ENCODE data around the gene DBN1. TPM values are rescaled to one million over a fixed set of nuclear protein-coding genes. Genes with fewer than 3 reads are reported as not detected.
A peak's percentile ranks its signal among the peaks of the same experiment; 100 is the strongest.
"Not testable (repeated sequence)": the region's sequence is repeated elsewhere in the genome, so short reads cannot be mapped to it uniquely, and the experiment has no call there.

DBN1 gene
- total RNA-seq, 2 donors from 2014 or later: 11.8 to 18.8 TPM

DNA sequence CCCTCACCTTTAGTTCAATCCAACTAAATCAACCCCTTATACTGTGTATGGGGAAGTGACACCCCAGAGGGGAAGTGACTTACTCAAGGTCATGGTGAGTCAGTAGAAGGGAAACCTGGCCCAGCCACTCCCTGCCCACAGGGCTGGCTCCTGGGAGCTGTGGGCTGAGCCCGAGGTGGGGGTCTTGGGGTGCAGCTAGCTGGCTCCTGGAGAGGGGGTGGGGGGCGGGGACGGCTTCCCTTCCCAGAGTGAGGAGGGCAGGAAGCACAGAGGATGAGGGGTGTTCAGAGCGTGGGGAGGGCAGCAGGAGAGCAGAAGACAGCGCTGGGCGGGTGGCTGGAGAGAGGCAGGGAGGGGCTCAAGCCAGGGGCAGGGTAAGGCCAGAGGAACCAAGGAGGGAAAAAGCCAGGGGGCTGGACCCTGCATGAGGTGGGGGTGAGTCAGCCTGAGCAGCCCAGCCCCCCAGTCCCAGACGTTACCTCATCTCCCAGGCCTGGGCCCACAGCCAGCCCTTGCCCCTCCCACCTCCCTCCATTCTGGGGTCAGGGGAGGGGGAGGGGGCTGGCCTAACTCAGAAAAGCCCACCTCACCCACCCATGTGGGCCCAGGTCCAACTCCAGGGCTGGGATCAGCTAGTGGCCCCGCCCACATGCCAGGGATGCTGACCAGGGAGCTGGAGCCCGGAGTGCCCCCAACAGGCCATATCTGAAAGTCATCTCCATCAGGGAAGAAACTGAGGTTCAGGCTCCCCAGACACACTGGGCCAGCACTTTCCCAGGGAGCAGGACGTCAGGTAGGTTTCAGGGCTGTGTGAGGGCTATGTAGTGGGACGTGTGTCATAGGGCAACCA lies 21.1 kb upstream of the DBN1 start:
- DNase-seq (peak; percentile 56 to 58), ATAC-seq (no peak)
- intact Hi-C loops (cut with DNase I, micrococcal nuclease): no loop called here

DNA sequence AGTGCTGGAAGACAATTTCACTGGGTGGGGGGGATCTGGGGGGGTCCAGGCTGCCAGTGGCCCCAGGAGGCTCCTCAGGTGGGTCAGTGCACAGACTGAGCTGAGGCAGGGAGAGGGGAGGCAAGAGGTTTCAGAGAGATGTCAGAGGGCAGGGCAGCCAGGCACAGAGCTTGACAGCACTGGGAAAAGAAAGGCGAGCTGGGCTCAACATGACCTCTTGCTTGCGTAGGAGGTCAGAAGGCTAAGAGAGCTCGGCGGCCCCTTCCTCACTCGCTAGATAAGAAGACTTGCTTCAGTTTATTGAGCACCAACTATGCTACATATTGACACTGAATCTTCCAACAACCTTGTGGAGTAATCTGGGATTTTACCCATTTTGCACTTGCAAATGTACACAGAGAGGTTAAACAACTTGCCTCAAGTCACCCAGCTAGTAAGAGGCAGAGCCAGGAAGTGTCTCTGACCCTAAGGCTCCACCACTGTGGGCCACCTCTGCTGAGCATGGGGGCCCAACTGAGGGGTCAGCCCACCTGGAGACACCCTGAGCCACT lies 20.4 kb upstream of the DBN1 start:
- DNase-seq (no peak), ATAC-seq (no peak)
- intact Hi-C loops (cut with DNase I, micrococcal nuclease): no loop called here

GRCh38 chr5:177492841-177493240 lies 19.4 kb upstream of the DBN1 start:
- ATAC-seq (no peak), DNase-seq (no peak)
- intact Hi-C loops (cut with DNase I, micrococcal nuclease): no loop called here

DNA sequence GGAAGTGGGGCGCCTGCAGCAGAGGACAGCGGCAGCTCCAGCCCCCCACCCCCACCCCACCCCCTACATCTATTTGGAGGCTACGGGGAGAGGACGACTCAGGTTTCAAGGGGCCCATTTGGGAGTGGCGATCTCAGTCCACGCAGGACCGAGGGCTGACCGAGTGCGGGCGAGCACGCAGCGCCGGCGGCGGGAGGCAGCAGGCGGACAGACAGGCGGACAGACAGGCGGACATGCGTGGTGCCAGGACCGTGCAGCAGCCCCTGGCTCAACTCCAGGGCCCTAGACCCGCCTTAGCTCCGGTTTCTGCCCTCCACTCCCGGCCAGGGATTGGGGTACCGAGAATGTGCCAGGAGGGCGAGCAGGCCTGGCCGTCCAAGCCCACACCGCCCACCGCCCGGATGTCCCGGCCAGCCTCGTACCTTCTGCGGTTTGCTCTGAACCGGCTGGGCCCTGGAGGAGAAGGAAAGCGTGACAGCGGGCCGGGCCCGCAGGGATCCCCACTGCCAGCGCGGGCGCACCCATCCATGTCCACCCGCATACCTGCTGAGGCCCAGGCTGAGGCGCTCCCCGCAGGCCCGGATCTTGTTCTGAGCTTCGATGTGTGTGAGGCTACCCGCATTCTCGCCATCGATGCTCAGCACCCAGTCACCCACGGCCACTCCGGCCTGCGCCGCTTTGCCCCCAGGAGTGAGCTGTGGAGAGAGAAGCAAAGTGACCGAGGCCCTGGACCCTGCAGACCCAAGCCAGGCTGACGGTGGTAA lies 18.7 kb upstream of the DBN1 start:
- intact Hi-C loops (cut with DNase I, micrococcal nuclease): no loop called here
- DNase-seq (no peak), ATAC-seq (no peak)

GRCh38 chr5:177491429-177491945 lies 18.1 kb upstream of the DBN1 start:
- DNase-seq (peak in 1 of 2 donors; percentile 57), ATAC-seq (peak; percentile 64)
- intact Hi-C loops (cut with DNase I, micrococcal nuclease): no loop called here

DNA sequence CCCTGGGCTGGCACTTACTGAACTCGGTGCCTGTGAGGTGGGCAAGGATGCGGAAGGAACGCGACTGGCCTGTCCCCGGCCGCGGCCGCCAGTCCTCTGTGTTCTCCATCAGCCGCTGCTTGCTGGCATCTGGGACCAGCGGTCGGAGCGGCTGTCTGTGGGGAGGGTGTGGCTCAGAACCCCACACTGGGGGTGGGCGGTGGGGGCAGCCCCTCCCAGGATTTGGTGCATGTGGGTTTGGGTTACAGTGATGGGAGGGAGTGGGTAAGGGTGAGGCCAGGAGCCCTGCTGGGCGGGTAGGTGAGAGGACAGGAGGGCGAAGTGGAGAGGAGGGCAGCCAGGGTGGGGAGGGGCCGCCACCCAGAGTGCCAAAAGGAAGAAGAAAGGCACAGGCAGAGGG lies 17.6 kb upstream of the DBN1 start:
- ATAC-seq: no peak

GRCh38 chr5:177490311-177490991 lies 17.0 kb upstream of the DBN1 start:
- DNase-seq (no peak), ATAC-seq (no peak)
- intact Hi-C loops (cut with DNase I, micrococcal nuclease): no loop called here

More for the DNA sequence above, 17.6 kb upstream of the DBN1 start:
- intact Hi-C loops (cut with DNase I, micrococcal nuclease): no loop called here
- no peak for DNase-seq

- intact Hi-C loops (cut with DNase I, micrococcal nuclease): no loop called here
- DNase-seq (peak in 1 of 2 donors; percentile 78), ATAC-seq (peak; percentile 79)
These were observed 15.8 kb upstream of the DBN1 start for GRCh38 chr5:177489119-177489716.

- ATAC-seq: no peak
- DNase-seq: no peak
- intact Hi-C loops (cut with DNase I, micrococcal nuclease): no loop called here
These were observed 14.5 kb upstream of the DBN1 start for GRCh38 chr5:177487975-177488374.

- intact Hi-C loops (cut with DNase I, micrococcal nuclease): no loop called here
- ATAC-seq (no peak), DNase-seq (no peak)
These were observed 13.7 kb upstream of the DBN1 start for GRCh38 chr5:177487144-177487543.

DNA sequence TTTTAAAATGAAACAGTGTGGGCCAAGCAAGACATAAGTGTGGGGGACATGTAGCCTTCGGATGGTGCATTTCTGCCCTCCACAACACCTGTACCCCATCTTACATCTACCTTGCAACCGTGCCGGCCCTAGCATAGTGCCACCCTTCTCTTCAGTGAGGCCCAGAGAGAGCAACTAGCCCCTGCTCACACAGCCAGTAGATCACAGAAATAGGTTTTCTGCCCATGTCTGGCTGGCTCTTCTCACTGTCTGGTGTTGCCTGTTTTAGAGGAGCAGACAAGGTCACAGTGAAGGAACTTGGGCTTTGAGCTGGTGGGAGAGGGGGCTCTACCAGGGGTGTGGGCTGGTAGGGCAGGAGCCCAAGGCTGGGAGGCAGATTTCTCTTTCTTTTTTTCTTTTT lies 12.8 kb upstream of the DBN1 start:
- ATAC-seq (no peak), DNase-seq (no peak)
- intact Hi-C loops (cut with DNase I, micrococcal nuclease): no loop called here

GRCh38 chr5:177485753-177486152 lies 12.3 kb upstream of the DBN1 start:
- DNase-seq; ATAC-seq; intact Hi-C loops (cut with DNase I, micrococcal nuclease): not testable (repeated sequence)

DNA sequence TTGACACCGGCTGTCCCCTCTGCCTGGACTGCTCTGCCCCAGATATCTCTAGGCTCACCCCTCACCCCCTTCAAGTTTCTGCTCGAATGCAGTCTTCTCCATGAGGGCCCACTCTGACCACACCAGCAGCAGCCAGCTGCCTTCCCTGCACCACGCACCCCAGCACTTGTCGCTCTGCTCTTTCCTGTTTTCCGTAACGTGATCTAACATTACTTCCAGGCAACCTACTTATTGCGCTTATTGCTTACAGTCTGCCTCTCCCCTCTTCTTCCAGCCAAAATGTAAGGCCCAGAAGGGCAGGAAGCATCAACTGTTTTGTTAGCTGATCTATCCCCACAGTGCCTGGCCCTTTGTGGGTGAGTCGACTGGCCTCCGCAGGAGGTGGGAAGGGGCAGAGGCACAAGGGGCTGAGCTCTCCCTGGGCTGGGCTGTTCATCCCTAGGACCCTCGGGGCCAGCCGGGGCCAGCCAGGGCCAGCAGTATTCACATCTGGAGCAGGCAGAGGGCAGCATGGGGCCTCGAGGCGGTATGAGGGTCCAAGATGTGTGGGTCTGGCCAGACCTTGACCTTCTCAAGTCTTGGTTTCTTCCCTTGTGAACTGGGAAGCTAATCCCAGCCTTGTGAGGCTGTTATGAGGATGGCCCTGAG lies 11.6 kb upstream of the DBN1 start:
- no peak for DNase-seq
- ATAC-seq: no peak
- intact Hi-C loops (cut with DNase I, micrococcal nuclease): no loop called here

DNA sequence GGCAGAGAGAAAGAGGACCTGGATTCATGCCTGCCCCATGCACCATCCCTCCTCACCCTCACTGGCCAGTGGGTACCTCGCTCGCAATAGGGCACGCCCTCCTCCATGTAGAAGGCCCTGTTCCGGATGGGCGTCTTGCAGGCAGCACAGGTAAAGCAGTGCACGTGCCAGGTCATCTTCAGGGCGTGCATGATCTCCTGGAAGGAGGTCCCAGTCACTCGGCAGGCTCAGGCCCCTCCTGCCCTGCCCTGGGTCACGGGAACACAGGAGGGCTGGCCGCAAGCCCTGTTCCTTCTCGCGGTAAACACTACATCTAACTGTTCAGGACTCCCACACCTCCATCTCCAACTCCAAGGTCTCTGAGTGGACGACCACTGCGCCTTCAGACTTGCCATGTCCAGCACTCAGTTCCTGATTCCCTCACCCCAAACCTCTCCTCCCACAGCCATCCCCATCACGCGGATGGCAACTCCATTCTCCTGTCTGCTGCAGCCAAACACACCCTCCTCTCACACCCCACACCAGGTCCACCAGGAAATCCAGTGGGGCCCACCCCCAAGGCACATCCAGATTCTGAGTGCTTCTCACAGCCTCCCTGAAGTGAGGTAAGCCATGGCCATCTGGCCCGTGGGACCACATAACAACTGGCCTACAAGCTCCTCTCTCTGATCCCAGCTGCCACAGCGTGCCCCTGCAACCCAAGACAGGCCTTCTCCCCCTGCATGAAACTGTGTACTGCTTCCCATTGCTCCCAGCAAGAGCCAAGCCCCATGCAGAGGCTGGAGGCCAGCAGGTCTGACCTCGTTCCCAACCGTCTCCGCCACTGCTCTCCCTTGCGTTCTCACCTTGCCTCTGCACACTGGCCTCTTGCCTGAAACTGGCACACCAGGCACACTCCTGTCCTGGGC lies 10.8 kb upstream of the DBN1 start:
- no peak for DNase-seq
- ATAC-seq: no peak
- intact Hi-C loops (cut with DNase I, micrococcal nuclease): no loop called here

GRCh38 chr5:177483042-177483441 lies 9.6 kb upstream of the DBN1 start:
- intact Hi-C loops (cut with DNase I, micrococcal nuclease): no loop called here
- no peak for ATAC-seq
- DNase-seq: no peak

- DNase-seq: no peak
- no peak for ATAC-seq
- intact Hi-C loops (cut with DNase I, micrococcal nuclease): no loop called here
These were observed 8.9 kb upstream of the DBN1 start for GRCh38 chr5:177482359-177482795.

DNA sequence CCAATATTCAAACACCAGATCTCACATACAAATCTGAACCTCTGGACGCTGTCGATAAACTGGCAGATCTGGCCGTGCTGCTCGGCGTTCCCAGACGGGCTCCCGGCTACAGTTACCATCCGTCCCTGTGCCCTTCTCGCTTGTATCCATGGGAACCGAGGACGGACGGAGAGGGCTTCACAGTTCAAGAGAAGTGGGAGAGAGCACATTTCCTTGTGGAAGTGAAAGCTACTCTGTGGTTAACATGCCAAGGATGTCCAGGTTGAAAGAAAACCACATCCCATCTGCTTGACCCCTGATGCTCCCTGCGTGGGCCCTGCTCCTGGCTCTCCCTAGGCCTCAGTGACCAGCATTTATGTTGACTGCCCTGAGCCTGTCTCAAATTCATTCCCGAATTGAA lies 6.3 kb upstream of the DBN1 start:
- no peak for ATAC-seq
- no peak for DNase-seq
- intact Hi-C loops (cut with DNase I, micrococcal nuclease): no loop called here
